A673 (cell line): ENCODE results near the gene CMTM4. TPM values are rescaled to one million over a fixed set of nuclear protein-coding genes. Genes with fewer than 3 reads are reported as not detected.
"Not testable (repeated sequence)": the region's sequence is repeated elsewhere in the genome, so short reads cannot be mapped to it uniquely, and the experiment has no call there.

Experiments used
- BruUV-seq: library from RNA; stranded (reverse); fragments of 400-500 nt; replicated peaks from 2 replicates; lab custom pipeline; 2021; lab: Mats Ljungman, UMichigan
- CTCF ChIA-PET: fragments of 300-600 bp; sonication (Branson Sonifier 250); formaldehyde crosslinking; loops from one replicate; lab custom pipeline; 2022; ENCODE audit warnings: antibody characterized with exemption; lab: Charles Lee
- POLR2A ChIA-PET: fragments of 300-600 bp; sonication (Branson Sonifier 250); formaldehyde crosslinking; loops from one replicate; lab custom pipeline; 2022; ENCODE audit warnings: antibody characterized with exemption; ENCODE audit not compliant: low non-redundant PET; lab: Charles Lee
- DNase-seq: peaks from one replicate; pipeline ENCODE4 v3.0.0-alpha.2; 2015; ENCODE audit warnings: low spot score
- H3K27ac ChIP-seq: fragments of 200-600 bp; sonication (generic); 2 replicates; pipeline ENCODE4 v1.5.1; 2016; ENCODE audit warnings: mixed run types, low read depth, mild to moderate bottlenecking, mixed read lengths, antibody characterized with exemption, low read length; ENCODE audit not compliant: poor library complexity, severe bottlenecking
- H3K27me3 ChIP-seq: fragments of 200-600 bp; sonication (generic); replicated peaks from 2 replicates; pipeline ENCODE4 v1.6.1; 2017; ENCODE audit warnings: mixed run types, low read depth, mild to moderate bottlenecking, mixed read lengths, antibody characterized with exemption, low read length; ENCODE audit not compliant: insufficient read depth, poor library complexity
- H3K36me3 ChIP-seq: fragments of 200-600 bp; sonication (generic); 2 replicates; pipeline ENCODE4 v1.6.1; 2016; ENCODE audit warnings: mixed run types, mild to moderate bottlenecking, mixed read lengths, antibody characterized with exemption, low read length; ENCODE audit not compliant: insufficient read depth, poor library complexity, severe bottlenecking
- H3K4me1 ChIP-seq: fragments of 200-600 bp; sonication (generic); 2 replicates; pipeline ENCODE4 v1.6.1; 2017; ENCODE audit warnings: mixed run types, mild to moderate bottlenecking, mixed read lengths, antibody characterized with exemption, low read length; ENCODE audit not compliant: insufficient read depth, poor library complexity, severe bottlenecking
- H3K4me3 ChIP-seq: fragments of 200-600 bp; sonication (generic); 2 replicates; pipeline ENCODE4 v1.5.1; 2016; ENCODE audit warnings: low read depth, mixed run types, mild to moderate bottlenecking, mixed read lengths, low read length; ENCODE audit not compliant: poor library complexity, severe bottlenecking
- H3K9me3 ChIP-seq: fragments of 200-600 bp; sonication (generic); 2 replicates; pipeline ENCODE4 v1.6.1; 2016; ENCODE audit warnings: mixed run types, low read depth, mild to moderate bottlenecking, mixed read lengths, antibody characterized with exemption, low read length; ENCODE audit not compliant: poor library complexity, severe bottlenecking
- EZH2 ChIP-seq: fragments of 200-600 bp; sonication (generic); IDR thresholded peaks from 2 replicates; pipeline ENCODE4 v1.6.1; 2017; ENCODE audit warnings: borderline replicate concordance, low read depth, mild to moderate bottlenecking, mixed read lengths, antibody characterized with exemption, low read length; ENCODE audit not compliant: poor library complexity, severe bottlenecking
- intact Hi-C: fragments of 100-400 bp; cut with micrococcal nuclease; formaldehyde crosslinking; loops from one replicate; pipeline ENCODE4 v1.10.0; 2022; ENCODE audit not compliant: unreplicated experiment
- total RNA-seq: library from RNA; stranded (reverse); gene quantifications from 2 replicates; pipeline ENCODE4 v1.2.3, GENCODE V29; 2021
- TF ChIP-seq, protein P1 (sequence below): fragments of 300-800, 200-600 bp; sonication (generic); conservative IDR thresholded peaks from 2 replicates; pipeline ENCODE4 v1.5.1; 2017; ENCODE audit warnings: low read depth, mild to moderate bottlenecking, antibody characterized with exemption, low read length, moderate library complexity, mixed read lengths

Gene CMTM4
- total RNA-seq, 1 experiment from 2014 or later = 30.3 TPM

DNA sequence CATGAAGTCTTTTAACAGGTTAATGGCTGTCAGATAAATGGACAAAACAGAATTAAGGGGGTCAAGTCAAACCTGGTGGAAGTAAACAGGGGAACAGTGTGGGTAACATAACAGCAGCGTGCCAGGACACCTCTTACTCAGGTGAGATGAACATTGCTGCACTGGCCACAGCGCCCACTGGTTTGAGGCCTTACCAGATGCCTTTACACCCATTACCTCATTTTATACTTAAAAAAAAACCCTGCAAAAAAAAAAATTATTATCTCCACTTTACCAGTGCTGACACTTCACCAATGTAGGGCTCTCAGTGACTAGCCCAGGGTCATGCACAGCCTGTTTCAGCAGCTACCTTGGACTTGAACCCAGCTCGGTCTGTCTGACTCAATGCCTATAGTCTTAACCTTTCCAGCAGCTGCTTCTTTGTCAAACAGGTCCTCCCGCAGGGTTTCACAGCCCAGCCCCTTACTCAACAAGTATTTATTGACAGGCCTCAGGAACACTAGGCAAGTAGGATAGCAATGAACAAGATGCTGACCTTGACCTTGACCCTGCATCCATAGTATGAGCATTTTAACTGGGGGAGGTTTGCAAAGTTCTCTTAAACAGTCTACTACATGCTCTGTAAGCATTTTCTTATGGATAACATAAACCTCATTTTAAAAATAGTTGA, 61.9 kb downstream of the CMTM4 start:
- H3K27me3 ChIP-seq = no peaks in the 10 kb centered on the region
- intact Hi-C loops = no loop called here
- no peaks in the 10 kb centered on the region for H3K36me3 ChIP-seq
- no peaks in the 10 kb centered on the region for H3K4me1 ChIP-seq
- BruUV-seq = no TSS peak
- TF ChIP-seq, protein P1, sequence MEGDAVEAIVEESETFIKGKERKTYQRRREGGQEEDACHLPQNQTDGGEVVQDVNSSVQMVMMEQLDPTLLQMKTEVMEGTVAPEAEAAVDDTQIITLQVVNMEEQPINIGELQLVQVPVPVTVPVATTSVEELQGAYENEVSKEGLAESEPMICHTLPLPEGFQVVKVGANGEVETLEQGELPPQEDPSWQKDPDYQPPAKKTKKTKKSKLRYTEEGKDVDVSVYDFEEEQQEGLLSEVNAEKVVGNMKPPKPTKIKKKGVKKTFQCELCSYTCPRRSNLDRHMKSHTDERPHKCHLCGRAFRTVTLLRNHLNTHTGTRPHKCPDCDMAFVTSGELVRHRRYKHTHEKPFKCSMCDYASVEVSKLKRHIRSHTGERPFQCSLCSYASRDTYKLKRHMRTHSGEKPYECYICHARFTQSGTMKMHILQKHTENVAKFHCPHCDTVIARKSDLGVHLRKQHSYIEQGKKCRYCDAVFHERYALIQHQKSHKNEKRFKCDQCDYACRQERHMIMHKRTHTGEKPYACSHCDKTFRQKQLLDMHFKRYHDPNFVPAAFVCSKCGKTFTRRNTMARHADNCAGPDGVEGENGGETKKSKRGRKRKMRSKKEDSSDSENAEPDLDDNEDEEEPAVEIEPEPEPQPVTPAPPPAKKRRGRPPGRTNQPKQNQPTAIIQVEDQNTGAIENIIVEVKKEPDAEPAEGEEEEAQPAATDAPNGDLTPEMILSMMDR = no peak
- no peak for TF ChIP-seq EZH2
- no peak overlapping the region for H3K27ac ChIP-seq
- DNase-seq = no peak
- ChIA-PET CTCF (no interaction called here), POLR2A (no interaction called here)
- no peak overlapping the region for H3K4me3 ChIP-seq
- no peaks in the 10 kb centered on the region for H3K9me3 ChIP-seq

DNA sequence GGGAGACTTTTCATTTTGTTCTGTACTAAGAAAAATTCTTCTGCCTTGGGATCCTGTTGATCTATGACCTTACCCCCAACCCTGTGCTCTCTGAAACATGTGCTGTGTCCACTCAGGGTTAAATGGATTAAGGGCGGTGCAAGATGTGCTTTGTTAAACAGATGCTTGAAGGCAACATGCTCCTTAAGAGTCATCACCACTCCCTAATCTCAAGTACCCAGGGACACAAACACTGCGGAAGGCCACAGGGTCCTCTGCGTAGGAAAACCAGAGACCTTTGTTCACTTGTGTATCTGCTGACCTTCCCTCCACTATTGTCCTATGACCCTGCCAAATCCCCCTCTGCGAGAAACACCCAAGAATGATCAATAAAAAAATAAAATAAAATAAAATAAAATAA, 65.0 kb downstream of the CMTM4 start:
- BruUV-seq, H3K9me3 ChIP-seq, H3K36me3 ChIP-seq, POLR2A ChIA-PET, H3K27ac ChIP-seq, intact Hi-C loops, H3K4me1 ChIP-seq, DNase-seq, H3K27me3 ChIP-seq, H3K4me3 ChIP-seq, CTCF ChIA-PET: not testable (repeated sequence)

DNA sequence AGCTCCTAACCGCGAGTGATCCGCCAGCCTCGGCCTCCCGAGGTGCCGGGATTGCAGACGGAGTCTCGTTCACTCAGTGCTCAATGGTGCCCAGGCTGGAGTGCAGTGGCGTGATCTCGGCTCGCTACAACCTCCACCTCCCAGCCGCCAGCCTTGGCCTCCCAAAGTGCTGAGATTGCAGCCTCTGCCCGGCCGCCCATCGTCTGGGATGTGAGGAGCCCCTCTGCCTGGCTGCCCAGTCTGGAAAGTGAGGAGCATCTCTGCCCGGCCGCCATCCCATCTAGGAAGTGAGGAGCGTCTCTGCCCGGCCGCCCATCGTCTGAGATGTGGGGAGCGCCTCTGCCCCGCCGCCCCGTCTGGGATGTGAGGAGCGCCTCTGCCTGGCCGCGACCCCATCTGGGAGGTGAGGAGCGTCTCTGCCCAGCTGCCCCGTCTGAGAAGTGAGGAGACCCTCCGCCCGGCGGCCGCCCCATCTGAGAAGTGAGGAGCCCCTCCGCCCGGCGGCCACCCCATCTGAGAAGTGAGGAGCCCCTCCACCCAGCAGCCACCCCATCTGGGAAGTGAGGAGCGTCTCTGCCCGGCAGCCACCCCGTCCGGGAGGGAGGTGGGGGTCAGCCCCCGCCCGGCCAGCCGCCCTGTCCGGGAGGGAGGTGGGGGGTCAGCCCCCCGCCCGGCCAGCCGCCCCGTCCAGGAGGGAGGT, 65.8 kb downstream of the CMTM4 start:
- intact Hi-C loops, POLR2A ChIA-PET: not testable (repeated sequence)

DNA sequence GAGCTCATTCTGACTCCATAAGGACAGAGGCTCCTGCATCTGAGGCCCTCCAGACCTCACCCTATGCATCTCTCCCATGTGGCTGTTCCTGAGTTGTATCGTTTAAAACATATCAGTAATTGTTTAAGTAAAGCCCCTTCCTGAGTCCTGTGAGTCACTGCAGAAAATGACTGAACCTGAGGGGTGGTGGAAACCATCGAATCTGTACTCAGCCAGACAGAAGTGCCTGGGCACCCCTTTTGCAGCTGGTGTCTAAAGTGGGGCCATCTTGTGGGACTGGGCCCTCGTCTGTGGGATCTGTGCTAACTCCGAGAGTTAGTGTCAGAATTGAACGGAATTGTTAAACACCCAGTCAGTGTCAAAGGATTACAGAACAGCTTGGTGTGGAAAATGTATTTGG, 66.7 kb downstream of the CMTM4 start:
- no peaks in the 10 kb centered on the region for H3K36me3 ChIP-seq
- no peak overlapping the region for H3K27ac ChIP-seq
- intact Hi-C loops = no loop called here
- no peak for DNase-seq
- no TSS peak for BruUV-seq
- CTCF ChIA-PET = interaction anchor here (1.4 kb wide), 1 partner anchor 21 kb away, joined by 3 read pairs; no protein-coding TSS in a partner anchor
- POLR2A ChIA-PET = no interaction called here
- H3K4me1 ChIP-seq = no peaks in the 10 kb centered on the region
- H3K4me3 ChIP-seq = no peak overlapping the region
- TF ChIP-seq, protein P1 = no peak
- no peak for TF ChIP-seq EZH2
- H3K9me3 ChIP-seq = no peaks in the 10 kb centered on the region
- no peaks in the 10 kb centered on the region for H3K27me3 ChIP-seq

More for the DNA sequence above, 65.8 kb downstream of the CMTM4 start:
- not testable (repeated sequence) for H3K4me3 ChIP-seq, H3K36me3 ChIP-seq, H3K27me3 ChIP-seq, H3K27ac ChIP-seq, BruUV-seq, H3K9me3 ChIP-seq, DNase-seq, H3K4me1 ChIP-seq
- CTCF ChIA-PET = interaction anchor here (1.4 kb wide), 1 partner anchor 22 kb away, joined by 3 read pairs; no protein-coding TSS in a partner anchor

DNA sequence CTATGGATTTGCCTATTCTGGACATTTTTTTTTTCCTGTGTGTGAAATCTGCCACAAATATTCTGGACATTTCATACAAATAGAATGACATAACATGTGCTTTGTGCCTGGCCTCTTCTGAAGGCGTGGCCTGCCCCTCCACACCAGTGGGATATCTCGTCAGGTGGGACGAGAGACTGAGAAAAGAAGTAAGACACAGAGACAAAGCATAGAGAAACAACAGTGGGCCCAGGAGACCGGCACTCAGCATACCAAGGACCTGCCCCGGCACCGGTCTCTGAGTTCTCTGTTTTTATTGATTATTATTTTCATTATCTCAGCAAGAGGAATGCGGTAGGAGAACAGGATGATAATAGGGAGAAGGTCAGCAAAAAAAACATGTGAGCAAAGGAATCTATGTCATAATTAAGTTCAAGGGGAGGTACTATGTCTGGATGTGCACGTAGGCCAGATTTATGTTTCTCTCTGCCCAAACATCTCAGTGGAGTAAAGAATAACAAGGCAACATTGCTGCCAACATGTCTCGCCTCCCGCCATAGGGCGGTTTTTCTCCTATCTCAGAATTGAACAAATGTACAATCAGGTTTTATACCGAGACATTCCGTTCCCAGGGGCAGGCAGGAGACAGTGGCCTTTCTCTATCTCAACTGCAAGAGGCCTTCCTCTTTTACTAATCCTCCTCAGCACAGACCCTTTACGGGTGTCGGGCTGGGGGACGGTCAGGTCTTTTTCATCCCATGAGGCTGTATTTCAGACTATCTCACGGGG, 68.7 kb downstream of the CMTM4 start:
- POLR2A ChIA-PET, H3K27me3 ChIP-seq, DNase-seq, H3K4me1 ChIP-seq, H3K4me3 ChIP-seq, CTCF ChIA-PET, intact Hi-C loops, H3K9me3 ChIP-seq, H3K36me3 ChIP-seq, BruUV-seq, H3K27ac ChIP-seq: not testable (repeated sequence)
